B cell (primary cell): Measurements from ENCODE around the gene SMURF1. TPM values are rescaled to one million over a fixed set of nuclear protein-coding genes. Genes with fewer than 3 reads are reported as not detected.

Source experiments
- ATAC-seq: fragments of 200-7000 bp; cut with Tn5 transposase; one replicate; pipeline ENCODE4 v1.10.0; 2021; ENCODE audit warnings: low read depth, mild to moderate bottlenecking, moderate number of reproducible peaks, moderate library complexity
- CTCF ChIA-PET: fragments of 350-600 bp; sonication (Branson Sonifier 250); formaldehyde crosslinking; loops from one replicate; lab custom pipeline; 2021; ENCODE audit warnings: antibody characterized with exemption, inconsistent platforms; lab: Charles Lee
- POLR2A ChIA-PET: fragments of 350-600 bp; sonication (Branson Sonifier 250); formaldehyde crosslinking; loops from one replicate; lab custom pipeline; 2021; ENCODE audit warnings: antibody characterized with exemption; lab: Charles Lee
- DNase-seq: peaks from one replicate; pipeline ENCODE4 v3.0.0; 2013
- H2AFZ ChIP-seq: 2 replicates; pipeline ENCODE4 v1.6.1; 2012; ENCODE audit warnings: mild to moderate bottlenecking, low read depth, low read length; ENCODE audit not compliant: insufficient read depth, poor library complexity, severe bottlenecking
- H3K27ac ChIP-seq, 2 donors: 1 replicate in 1 of 2; 2 replicates in 1 of 2; pipeline ENCODE4 v1.5.1; 2012 to 2013; ENCODE audit warnings: low read length in 2 of 2, mild to moderate bottlenecking in 2 of 2, moderate library complexity in 1 of 2
- H3K27me3 ChIP-seq, 4 experiments: fragments of 200-600 bp in 1 of 4; sonication (generic) in 1 of 4; replicated peaks in 1 of 4; 1 replicate in 2 of 4; 2 replicates in 2 of 4; pipeline versions ENCODE4 v1.6.1 to v1.7.0; 2013 to 2016; ENCODE audit warnings: low read length in 3 of 4, mild to moderate bottlenecking in 2 of 4, mixed read lengths in 1 of 4, moderate library complexity in 1 of 4; ENCODE audit not compliant: insufficient read depth in 4 of 4, control insufficient read depth in 3 of 4; ENCODE audit errors: control extremely low read depth in 1 of 4
- H3K36me3 ChIP-seq, 2 experiments: replicated peaks in 1 of 2; 1 replicate in 1 of 2; 2 replicates in 1 of 2; pipeline versions ENCODE4 v1.6.1 to v1.7.1; 2013; ENCODE audit warnings: low read length in 1 of 2; ENCODE audit not compliant: insufficient read depth in 2 of 2, control insufficient read depth in 1 of 2; ENCODE audit errors: control extremely low read depth in 1 of 2, extremely low read depth in 1 of 2
- H3K4me1 ChIP-seq, 2 donors: fragments of 200-600 bp in 1 of 2; sonication (generic) in 1 of 2; 1 replicate in 1 of 2; 2 replicates in 1 of 2; pipeline versions ENCODE4 v1.5.1 to v1.6.1; 2013 to 2017; ENCODE audit warnings: low read length in 2 of 2; ENCODE audit not compliant: control insufficient read depth in 2 of 2, insufficient read depth in 2 of 2
- H3K4me2 ChIP-seq: replicated peaks from 2 replicates; pipeline ENCODE3; 2012; ENCODE audit warnings: mild to moderate bottlenecking, low read depth, low read length; ENCODE audit not compliant: poor library complexity, severe bottlenecking
- H3K4me3 ChIP-seq, 5 experiments: fragments of 200-600 bp in 1 of 5; sonication (generic) in 1 of 5; 1 replicate in 3 of 5; 2 replicates in 2 of 5; pipeline versions ENCODE4 v1.5.1 to v1.7.0; 2011 to 2016; ENCODE audit warnings: low read length in 4 of 5, mild to moderate bottlenecking in 4 of 5, low read depth in 2 of 5, control low read depth in 1 of 5, moderate library complexity in 1 of 5; ENCODE audit not compliant: insufficient read depth in 1 of 5; ENCODE audit errors: control extremely low read depth in 1 of 5, extremely low read depth in 1 of 5
- H3K79me2 ChIP-seq: fragments of 200-600 bp; sonication (generic); one replicate; pipeline ENCODE4 v1.6.0; 2016; ENCODE audit warnings: low read length; ENCODE audit not compliant: control insufficient read depth, insufficient read depth
- H3K9ac ChIP-seq: fragments of 200-600 bp; sonication (generic); 2 replicates; pipeline ENCODE4 v1.6.1; 2017; ENCODE audit warnings: mild to moderate bottlenecking, low read length, moderate library complexity
- H3K9me3 ChIP-seq, 3 donors: one replicate each; pipeline versions ENCODE4 v1.6.1 to v1.7.1; 2013; ENCODE audit warnings: low read length in 2 of 3; ENCODE audit not compliant: control insufficient read depth in 2 of 3, insufficient read depth in 1 of 3; ENCODE audit errors: control extremely low read depth in 1 of 3
- H4K20me1 ChIP-seq: 2 replicates; pipeline ENCODE4 v1.6.0; 2012; ENCODE audit warnings: mild to moderate bottlenecking, low read length; ENCODE audit not compliant: insufficient read depth, control insufficient read depth, poor library complexity, severe bottlenecking
- H3K27ac Mint-ChIP-seq: one replicate; pipeline ENCODE4 v1.8.0; 2021; ENCODE audit warnings: mixed read lengths
- H3K27me3 Mint-ChIP-seq: one replicate; pipeline ENCODE4 v1.8.0; 2021; ENCODE audit warnings: mixed read lengths
- H3K4me1 Mint-ChIP-seq: one replicate; pipeline ENCODE4 v1.8.0; 2021; ENCODE audit warnings: mixed read lengths
- H3K4me3 Mint-ChIP-seq: one replicate; pipeline ENCODE4 v1.8.0; 2021; ENCODE audit warnings: mixed read lengths
- H3K9me3 Mint-ChIP-seq: one replicate; pipeline ENCODE4 v1.8.0; 2022; ENCODE audit warnings: mixed read lengths; ENCODE audit not compliant: insufficient read depth
- CTCF ChIP-seq: fragments of 200-600 bp; IDR thresholded peaks from one replicate; pipeline ENCODE4 v1.8.0; 2022; ENCODE audit warnings: antibody characterized with exemption, mild to moderate bottlenecking
- EZH2 ChIP-seq: IDR thresholded peaks from 2 replicates; pipeline ENCODE4 v1.6.1; 2012; ENCODE audit warnings: borderline replicate concordance, low read depth, mild to moderate bottlenecking, moderate library complexity, low read length; ENCODE audit not compliant: insufficient read depth, poor library complexity, severe bottlenecking
- WGBS: methylation state at CpG from one replicate; pipeline ENCODE4 v1.1.5; 2013; ENCODE audit warnings: missing lambda C conversion rate; ENCODE audit not compliant: insufficient coverage; 5-methylcytosine and 5-hydroxymethylcytosine counted together
- intact Hi-C: fragments of 100-400 bp; cut with micrococcal nuclease; formaldehyde crosslinking; loops from one replicate; pipeline ENCODE4 v1.10.0; 2022
- polyA plus RNA-seq: library from polyadenylated mRNA; depleted of rRNA; stranded (reverse); fragments of >200 nt; gene quantifications from 2 replicates; pipeline ENCODE4 v1.2.3, GENCODE V29; 2012
- total RNA-seq, 2 donors: library from RNA; stranded (reverse); fragments of 120-200 nt in 1 of 2; gene quantifications; 1 replicate in 1 of 2; 2 replicates in 1 of 2; pipeline versions ENCODE4 v1.2.3 to v1.2.4, GENCODE V29; 2013 to 2022

The SMURF1 gene
- total and polyA plus RNA-seq, 2 donors (not counting 1 experiment from before 2014, with no cell fraction given): 7.5 to 28.6 TPM

GRCh38 chr7:99120916-99121315, 23.0 kb downstream of the SMURF1 start:
- WGBS: no CpG with 5 or more reads among the region's 2 CpGs
- POLR2A ChIA-PET: no interaction called here
- peaks cover 92% of the 10 kb centered on the region for H3K79me2 ChIP-seq

DNA sequence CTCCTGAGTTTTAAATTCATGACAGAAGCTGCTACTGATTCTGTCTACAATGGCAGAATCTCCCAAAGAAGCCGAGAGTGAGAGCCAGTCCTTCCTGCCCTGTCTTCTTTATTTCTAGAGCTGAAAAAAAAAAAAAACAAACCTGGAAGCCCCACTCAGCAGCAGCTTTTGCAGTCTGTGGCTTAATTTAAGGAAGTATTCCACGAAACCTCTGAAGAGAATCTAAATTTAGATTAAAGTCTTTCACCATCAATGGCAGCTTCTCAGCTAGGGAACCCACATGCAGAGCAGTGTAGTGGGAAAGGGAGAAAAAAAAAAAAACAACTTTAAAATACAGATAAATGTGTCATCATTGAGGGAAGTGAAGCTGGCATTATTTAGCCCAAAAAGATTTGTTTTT, 23.4 kb downstream of the SMURF1 start:
- Histone ChIP-seq H3K9ac (no peak overlapping the region), H3K4me2 (no peak overlapping the region), H3K4me3 (no peak overlapping the region), H3K27me3 (no peaks in the 10 kb centered on the region), H2AFZ (no peak overlapping the region), H3K36me3 (no peaks in the 10 kb centered on the region), H3K4me1 (peaks cover 13 to 25% of the 10 kb centered on the region in 2 donors), H3K79me2 (peaks cover 92% of the 10 kb centered on the region), H4K20me1 (peaks cover 45% of the 10 kb centered on the region), H3K27ac (no peak overlapping the region), H3K9me3 (no peaks in the 10 kb centered on the region)
- WGBS: no CpG with 5 or more reads among the region's 2 CpGs
- DNase-seq (no peak), ATAC-seq (no peak)
- no peak overlapping the region for H3K4me3 Mint-ChIP-seq
- no peak overlapping the region for H3K27ac Mint-ChIP-seq
- ChIA-PET CTCF (interaction anchor here (0.7 kb wide), 1 partner anchor 15 kb away, joined by 3 read pairs; no protein-coding TSS in a partner anchor), POLR2A (no interaction called here)
- intact Hi-C loops: no loop called here
- no peak for TF ChIP-seq EZH2
- no peak for TF ChIP-seq CTCF
- H3K4me1 Mint-ChIP-seq: peaks cover 58% of the 10 kb centered on the region
- peaks cover 5% of the 10 kb centered on the region for H3K9me3 Mint-ChIP-seq
- no peaks in the 10 kb centered on the region for H3K27me3 Mint-ChIP-seq

More at GRCh38 chr7:99120916-99121315, 23.0 kb downstream of the SMURF1 start:
- no peaks in the 10 kb centered on the region for H3K27me3 Mint-ChIP-seq
- Histone ChIP-seq H3K9ac (no peak overlapping the region), H3K9me3 (no peaks in the 10 kb centered on the region), H2AFZ (no peak overlapping the region), H3K4me2 (no peak overlapping the region), H3K27ac (no peak overlapping the region), H3K4me1 (peaks cover 13 to 25% of the 10 kb centered on the region in 2 donors), H3K27me3 (no peaks in the 10 kb centered on the region), H3K36me3 (no peaks in the 10 kb centered on the region), H3K4me3 (no peak overlapping the region), H4K20me1 (peaks cover 45% of the 10 kb centered on the region)
- peaks cover 5% of the 10 kb centered on the region for H3K9me3 Mint-ChIP-seq
- H3K4me3 Mint-ChIP-seq: no peak overlapping the region
- peaks cover 60% of the 10 kb centered on the region for H3K4me1 Mint-ChIP-seq
- DNase-seq (no peak), ATAC-seq (no peak)
- no peak for TF ChIP-seq EZH2
- TF ChIP-seq CTCF: no peak
- CTCF ChIA-PET: no interaction called here
- intact Hi-C loops: no loop called here
- H3K27ac Mint-ChIP-seq: no peak overlapping the region
